ENCODE measurements around the gene ABTB1. TPM values are rescaled to one million over a fixed set of nuclear protein-coding genes. Genes with fewer than 3 reads are reported as not detected.
A peak's percentile ranks its signal among the peaks of the same experiment; 100 is the strongest.

ABTB1 gene
- total RNA-seq (2014; rRNA removed; shearing (Covaris generic)) = 1.2 TPM in 1 of 2 replicates, not detected in the other

- peak; percentile 54 for DNase-seq (ENCODE audit: low spot score)
Observed at GRCh38 chr3:127672429-127673190, at the start of gene ABTB1. TSS of gene ABTB1 (plus strand) at chr3:127672952. CDS start at chr3:127673026, 74 bp downstream.

- no peak for DNase-seq (ENCODE audit: low spot score)
Observed at GRCh38 chr3:127624063-127624462, 48.7 kb upstream of the ABTB1 start.

GRCh38 chr3:127625821-127626220, 46.9 kb upstream of the ABTB1 start:
- no peak for DNase-seq (ENCODE audit: low spot score)

- DNase-seq (ENCODE audit: low spot score) = no peak
Observed at GRCh38 chr3:127628426-127628787, 44.3 kb upstream of the ABTB1 start.

- DNase-seq (ENCODE audit: low spot score) = no peak
Observed at GRCh38 chr3:127628788-127629466, 43.8 kb upstream of the ABTB1 start, which contains the start of gene PODXL2. TSS of gene PODXL2 (plus strand) at chr3:127629185. CDS start at chr3:127629220, 35 bp downstream.

- DNase-seq (ENCODE audit: low spot score) = no peak
Observed at GRCh38 chr3:127629467-127630403, 43.0 kb upstream of the ABTB1 start.

- no peak for DNase-seq (ENCODE audit: low spot score)
Observed at GRCh38 chr3:127630811-127631714, 41.7 kb upstream of the ABTB1 start.

- DNase-seq (ENCODE audit: low spot score) = no peak
Observed at GRCh38 chr3:127632035-127632820, 40.5 kb upstream of the ABTB1 start.

GRCh38 chr3:127634653-127635052, 38.1 kb upstream of the ABTB1 start:
- DNase-seq (ENCODE audit: low spot score) = no peak

GRCh38 chr3:127637546-127637945, 35.2 kb upstream of the ABTB1 start:
- DNase-seq (ENCODE audit: low spot score) = no peak

- no peak for DNase-seq (ENCODE audit: low spot score)
Observed at GRCh38 chr3:127637971-127638370, 34.8 kb upstream of the ABTB1 start.

- DNase-seq (ENCODE audit: low spot score) = no peak
Observed at GRCh38 chr3:127639173-127640041, 33.3 kb upstream of the ABTB1 start.

- no peak for DNase-seq (ENCODE audit: low spot score)
Observed at GRCh38 chr3:127640042-127640355, 32.8 kb upstream of the ABTB1 start.

GRCh38 chr3:127644641-127645370, 27.9 kb upstream of the ABTB1 start:
- no peak for DNase-seq (ENCODE audit: low spot score)

GRCh38 chr3:127645371-127646015, 27.3 kb upstream of the ABTB1 start:
- no peak for DNase-seq (ENCODE audit: low spot score)

GRCh38 chr3:127646501-127647046, 26.2 kb upstream of the ABTB1 start:
- DNase-seq (ENCODE audit: low spot score) = no peak

GRCh38 chr3:127647166-127647844, 25.4 kb upstream of the ABTB1 start:
- no peak for DNase-seq (ENCODE audit: low spot score)

Measured in H4 (cell line).